Mucosa of descending colon (tissue), 3 donors: ENCODE measurements around the gene DOCK4. TPM values are rescaled to one million over a fixed set of nuclear protein-coding genes. Genes with fewer than 3 reads are reported as not detected.

Experiments used
- ATAC-seq: fragments of 200-7000 bp; cut with Tn5 transposase; one replicate; pipeline ENCODE4 v1.9.1; 2020; ENCODE audit warnings: mild to moderate bottlenecking, moderate library complexity
- DNase-seq, 3 donors: peaks; one replicate each; pipeline ENCODE4 v3.0.0-alpha.2; 2020
- H3K36me3 ChIP-seq: fragments of 200-600 bp; one replicate; pipeline ENCODE4 v1.8.0; 2021; ENCODE audit warnings: low read depth, mild to moderate bottlenecking
- H3K4me1 ChIP-seq: fragments of 200-600 bp; one replicate; pipeline ENCODE4 v1.8.0; 2021; ENCODE audit warnings: low read depth, mild to moderate bottlenecking
- H3K4me3 ChIP-seq: fragments of 200-600 bp; one replicate; pipeline ENCODE4 v1.8.0; 2021; ENCODE audit warnings: mild to moderate bottlenecking
- H3K9me3 ChIP-seq: fragments of 200-600 bp; one replicate; pipeline ENCODE4 v1.8.0; 2021; ENCODE audit warnings: mild to moderate bottlenecking
- CTCF ChIP-seq: fragments of 200-600 bp; IDR thresholded peaks from one replicate; pipeline ENCODE4 v1.8.0; 2022; ENCODE audit warnings: antibody characterized with exemption, mild to moderate bottlenecking
- intact Hi-C, 2 donors: fragments of 100-400 bp; cut with DNase I in 1 of 2; cut with micrococcal nuclease in 1 of 2; formaldehyde crosslinking; loops; one replicate each; pipeline versions ENCODE4 v1.11.0 to v1.11.1; 2022; cut with DNase I, micrococcal nuclease
- total RNA-seq, 3 donors: library from RNA; stranded (reverse); fragmentation: NEBNext Ultra II Directional in 2 of 3; extraction: Animal tissue kit (Norgen Biotek cat#: 25700) in 2 of 3; gene quantifications; one replicate each; pipeline versions ENCODE4 v1.2.1 to v1.2.4, GENCODE V29; 2021 to 2023
- donor health status: DM: no; HTN: no; CAD: no; lungs with moderate emphysema.
- donor health status: DM: no; HTN: no; CAD: no.
- donor health status: DM: no; HTN: yes; CAD: no.

DOCK4 gene
- total RNA-seq, 3 donors from 2014 or later, result 9.2 to 18.4 (median 12.7) TPM

- intact Hi-C loops, result no loop called here
- DNase-seq, result no peak
- Histone ChIP-seq H3K9me3 (no peaks in the 10 kb centered on the region), H3K36me3 (no peaks in the 10 kb centered on the region), H3K4me3 (no peak overlapping the region), H3K4me1 (no peaks in the 10 kb centered on the region)
- no peak for TF ChIP-seq CTCF
- no peak for ATAC-seq
Observed at GRCh38 chr7:111729483-111729882, 476.7 kb downstream of the DOCK4 start.

- no peak for DNase-seq
- no peaks in the 10 kb centered on the region for H3K4me1 ChIP-seq
- intact Hi-C loops, result no loop called here
- no peaks in the 10 kb centered on the region for H3K36me3 ChIP-seq
- no peak for TF ChIP-seq CTCF
- H3K4me3 ChIP-seq, result no peak overlapping the region
- no peaks in the 10 kb centered on the region for H3K9me3 ChIP-seq
- ATAC-seq, result no peak
Observed at GRCh38 chr7:111728635-111728995, 477.6 kb downstream of the DOCK4 start.

GRCh38 chr7:111727905-111728634 is 478.1 kb downstream of the DOCK4 start:
- intact Hi-C loops, result no loop called here
- no peaks in the 10 kb centered on the region for H3K4me1 ChIP-seq
- H3K9me3 ChIP-seq, result no peaks in the 10 kb centered on the region
- no peak for ATAC-seq
- DNase-seq, result peak in 1 of 3 donors; percentile 48
- no peak for TF ChIP-seq CTCF
- no peaks in the 10 kb centered on the region for H3K36me3 ChIP-seq
- H3K4me3 ChIP-seq, result no peak overlapping the region

GRCh38 chr7:111718886-111719285 is 487.3 kb downstream of the DOCK4 start:
- intact Hi-C loops, result no loop called here
- no peaks in the 10 kb centered on the region for H3K36me3 ChIP-seq
- TF ChIP-seq CTCF, result no peak
- no peaks in the 10 kb centered on the region for H3K9me3 ChIP-seq
- ATAC-seq, result no peak
- no peak for DNase-seq
- no peak overlapping the region for H3K4me3 ChIP-seq
- H3K4me1 ChIP-seq, result no peaks in the 10 kb centered on the region

GRCh38 chr7:111711426-111712065 is 494.7 kb downstream of the DOCK4 start:
- ATAC-seq, result no peak
- no peak overlapping the region for H3K4me3 ChIP-seq
- TF ChIP-seq CTCF, result no peak
- intact Hi-C loops, result no loop called here
- no peak for DNase-seq
- no peaks in the 10 kb centered on the region for H3K4me1 ChIP-seq
- no peaks in the 10 kb centered on the region for H3K9me3 ChIP-seq
- H3K36me3 ChIP-seq, result no peaks in the 10 kb centered on the region
